Astrocyte (in vitro differentiated cells and primary cell): Measurements from ENCODE around the gene SYCP1.

Source experiments
- EZH2 ChIP-seq: IDR thresholded peaks from 2 replicates; pipeline ENCODE4 v1.6.1; 2012; ENCODE audit warnings: mild to moderate bottlenecking, low read length, inconsistent platforms; ENCODE audit not compliant: insufficient read depth
- TF ChIP-seq, protein P1 (sequence below): IDR thresholded peaks from 2 replicates; pipeline ENCODE4 v1.5.1; 2011; ENCODE audit warnings: low read depth, mild to moderate bottlenecking, inconsistent platforms, low read length, moderate library complexity; ENCODE audit not compliant: insufficient read depth

- TF ChIP-seq, protein P1, sequence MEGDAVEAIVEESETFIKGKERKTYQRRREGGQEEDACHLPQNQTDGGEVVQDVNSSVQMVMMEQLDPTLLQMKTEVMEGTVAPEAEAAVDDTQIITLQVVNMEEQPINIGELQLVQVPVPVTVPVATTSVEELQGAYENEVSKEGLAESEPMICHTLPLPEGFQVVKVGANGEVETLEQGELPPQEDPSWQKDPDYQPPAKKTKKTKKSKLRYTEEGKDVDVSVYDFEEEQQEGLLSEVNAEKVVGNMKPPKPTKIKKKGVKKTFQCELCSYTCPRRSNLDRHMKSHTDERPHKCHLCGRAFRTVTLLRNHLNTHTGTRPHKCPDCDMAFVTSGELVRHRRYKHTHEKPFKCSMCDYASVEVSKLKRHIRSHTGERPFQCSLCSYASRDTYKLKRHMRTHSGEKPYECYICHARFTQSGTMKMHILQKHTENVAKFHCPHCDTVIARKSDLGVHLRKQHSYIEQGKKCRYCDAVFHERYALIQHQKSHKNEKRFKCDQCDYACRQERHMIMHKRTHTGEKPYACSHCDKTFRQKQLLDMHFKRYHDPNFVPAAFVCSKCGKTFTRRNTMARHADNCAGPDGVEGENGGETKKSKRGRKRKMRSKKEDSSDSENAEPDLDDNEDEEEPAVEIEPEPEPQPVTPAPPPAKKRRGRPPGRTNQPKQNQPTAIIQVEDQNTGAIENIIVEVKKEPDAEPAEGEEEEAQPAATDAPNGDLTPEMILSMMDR: peak; percentile 23
- TF ChIP-seq EZH2: no peak
Observed at GRCh38 chr1:115041654-115042053, 187.0 kb downstream of the SYCP1 start.
